ENCODE measurements around the gene RAPGEF4.

The RAPGEF4 gene

DNA sequence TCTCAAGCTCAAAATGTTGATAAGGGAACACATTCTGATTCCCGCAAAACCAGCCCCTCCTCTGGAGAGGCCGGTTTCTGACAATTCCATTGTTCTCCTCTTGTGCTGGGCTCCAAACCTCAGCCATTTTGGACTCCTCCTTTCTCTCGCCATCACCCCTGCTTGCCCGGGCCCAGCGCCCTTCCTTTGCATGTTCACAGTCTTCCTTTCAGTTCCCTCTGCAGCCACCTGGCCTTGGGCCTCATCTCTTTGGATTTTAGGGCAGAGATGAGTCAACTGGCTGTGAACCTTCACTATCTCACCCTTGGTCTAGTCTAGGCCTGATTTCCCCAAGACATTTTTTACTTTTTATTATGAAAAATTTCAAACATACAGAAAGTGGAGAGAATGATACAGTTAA, 184.1 kb downstream of the RAPGEF4 start:
- no peak for DNase-seq

GRCh38 chr2:172921532-172922236, 186.0 kb downstream of the RAPGEF4 start:
- no peak for DNase-seq

DNA sequence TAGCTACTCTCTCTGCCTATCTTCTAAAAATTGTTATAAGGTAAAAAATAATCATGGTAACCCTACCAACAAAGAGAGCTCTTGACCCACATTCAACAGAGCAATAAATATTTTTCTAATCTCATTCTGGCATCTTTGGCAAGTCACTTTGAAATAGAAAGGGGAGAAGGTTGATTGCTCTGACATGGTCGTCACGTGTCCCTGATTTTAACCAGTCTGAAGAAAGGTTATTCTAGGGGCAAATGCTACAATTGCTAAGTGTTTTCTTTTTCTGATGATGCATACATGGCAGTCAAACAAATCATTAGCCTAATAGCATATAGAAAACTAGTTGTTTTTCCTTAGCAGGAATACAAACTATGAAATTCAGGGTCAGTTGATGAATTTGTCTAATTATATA, 186.7 kb downstream of the RAPGEF4 start:
- no peak for DNase-seq

DNA sequence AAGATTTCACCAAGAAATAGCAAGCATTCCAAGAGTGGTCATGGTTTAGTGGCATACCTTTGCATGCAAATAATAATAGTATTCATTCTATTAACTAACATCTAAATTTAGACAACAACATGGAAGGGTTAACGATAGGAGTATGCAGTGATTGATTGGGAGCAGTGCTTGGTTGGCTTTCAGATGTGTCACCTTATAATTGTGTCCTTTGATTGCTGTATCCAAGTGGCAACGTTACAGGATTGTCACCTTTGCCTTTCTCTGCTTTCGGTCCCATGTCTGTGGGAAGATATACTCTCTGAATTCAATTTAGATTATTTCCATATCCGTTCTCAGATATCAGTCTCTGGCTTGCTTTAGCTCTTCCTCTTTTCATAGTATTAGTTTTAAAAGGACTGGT, 187.2 kb downstream of the RAPGEF4 start:
- DNase-seq, result no peak

DNA sequence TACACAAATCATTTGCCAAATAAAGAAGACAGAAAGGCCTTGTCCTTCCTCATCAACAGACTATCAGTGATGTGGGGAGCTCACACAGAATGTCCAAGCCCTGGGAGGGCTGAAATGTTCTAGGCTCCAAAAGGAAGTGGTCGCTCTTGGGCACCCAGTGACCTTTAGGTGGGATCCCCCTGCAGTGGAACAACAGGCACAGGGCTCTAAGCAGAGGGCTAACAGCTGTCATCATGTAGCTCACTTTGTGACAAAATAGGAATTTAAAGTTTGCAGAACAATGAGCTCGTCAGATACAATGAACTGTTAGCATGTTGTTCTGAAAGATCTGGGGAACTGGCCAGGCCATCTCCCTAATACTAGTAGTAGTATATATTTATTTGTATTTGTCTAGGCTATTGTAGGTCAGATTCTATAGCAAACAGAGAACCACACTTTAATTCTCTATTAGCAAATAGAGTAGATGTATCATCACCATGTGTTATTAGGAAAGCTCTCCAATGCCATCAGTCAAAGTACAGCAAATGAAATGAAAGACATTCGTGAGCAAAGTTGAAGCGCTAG, 188.5 kb downstream of the RAPGEF4 start:
- DNase-seq, result no peak

GRCh38 chr2:172925600-172925999, 190.0 kb downstream of the RAPGEF4 start:
- no peak for DNase-seq

DNA sequence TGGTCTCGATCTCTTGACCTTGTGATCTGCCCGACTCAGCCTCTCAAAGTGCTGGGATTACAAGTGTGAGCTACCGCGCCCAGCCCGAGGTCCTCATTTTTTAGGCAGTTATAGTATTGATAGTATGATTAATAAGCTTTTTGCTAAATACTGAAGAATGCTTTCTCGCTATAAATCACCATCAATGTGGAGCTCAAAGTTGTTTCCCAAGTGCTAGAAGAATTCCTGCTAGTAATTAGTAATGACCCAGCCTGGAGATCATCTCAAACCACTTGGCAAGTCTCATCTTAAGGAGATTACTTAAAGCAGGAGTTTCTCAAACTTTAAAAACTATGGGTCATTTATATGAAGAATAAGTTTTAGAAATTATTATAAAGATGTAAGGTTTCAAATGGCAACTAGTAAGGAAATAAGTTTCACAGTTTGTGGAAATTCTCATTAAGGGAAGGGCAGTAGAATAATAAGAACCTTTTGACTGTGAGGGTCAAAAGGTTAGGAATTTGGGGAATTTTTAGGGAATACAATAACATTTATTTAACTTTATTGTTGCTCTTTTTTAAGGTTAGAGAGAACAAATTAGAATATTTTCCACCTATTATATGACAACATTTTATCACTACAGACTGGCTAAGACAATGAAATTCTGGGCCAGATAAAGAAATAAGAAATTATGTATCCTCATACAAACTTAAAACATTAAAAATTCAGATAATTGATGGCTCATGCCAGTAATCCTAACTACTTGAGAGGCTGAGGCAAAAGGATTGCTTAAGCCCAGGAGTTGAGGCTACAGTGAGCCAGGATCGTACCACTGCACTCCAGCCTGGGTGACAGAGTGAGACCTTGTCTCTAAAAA, 191.4 kb downstream of the RAPGEF4 start:
- no peak for DNase-seq

DNA sequence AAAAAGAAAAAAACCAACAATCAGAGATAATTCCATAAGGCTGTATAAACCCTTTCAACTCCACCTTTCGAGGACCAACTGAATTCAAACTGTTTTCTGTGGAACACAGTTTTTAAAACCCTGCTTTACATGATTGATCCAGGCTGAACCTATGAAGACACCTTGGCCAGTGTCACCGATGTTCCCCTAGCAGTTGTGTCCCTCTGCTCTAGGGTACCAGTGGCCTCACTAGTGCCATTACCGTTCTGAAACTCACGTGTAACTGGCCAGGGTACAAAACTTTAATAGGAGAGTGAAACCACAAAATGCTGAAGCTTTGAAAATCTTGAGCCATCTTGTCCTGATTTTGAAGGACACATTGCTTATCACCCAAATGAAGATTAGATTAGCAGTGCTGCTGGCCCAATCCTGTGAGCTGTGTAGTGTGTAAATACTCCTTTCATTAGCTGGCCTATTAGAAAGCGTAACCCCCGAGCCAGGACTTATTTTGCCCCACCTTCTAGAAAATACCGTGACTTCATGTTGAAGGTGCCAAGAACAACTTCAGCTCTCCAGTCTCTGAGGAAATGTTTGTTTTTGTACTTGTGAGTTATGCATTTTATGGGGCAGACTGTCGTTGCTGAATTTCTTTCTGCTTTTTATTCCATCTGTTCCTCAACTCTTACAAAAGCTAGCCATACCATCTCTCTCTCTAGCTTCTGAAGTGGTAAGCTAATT, 192.2 kb downstream of the RAPGEF4 start:
- no peak for DNase-seq

DNA sequence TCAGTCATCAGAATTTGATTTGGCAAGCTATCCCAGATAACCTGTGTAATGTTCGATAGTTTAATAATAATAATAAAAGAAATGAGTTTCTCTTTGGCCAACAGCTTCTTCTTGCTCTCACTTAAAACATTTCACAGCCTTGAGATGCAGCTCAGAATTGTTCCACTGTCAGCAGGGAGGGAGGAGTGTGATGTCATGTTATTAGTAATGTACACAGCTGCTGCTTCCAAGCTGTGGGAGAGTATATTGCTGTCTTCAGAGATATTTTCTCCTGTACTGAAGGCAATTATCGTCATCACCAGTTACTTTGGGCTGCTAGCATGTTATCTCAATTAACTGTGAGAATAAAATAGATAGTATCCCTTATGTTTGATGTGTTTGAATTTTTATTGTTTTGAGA, 193.1 kb downstream of the RAPGEF4 start:
- no peak for DNase-seq

- DNase-seq, result no peak
Measured at GRCh38 chr2:172929644-172930043, 194.0 kb downstream of the RAPGEF4 start.

DNA sequence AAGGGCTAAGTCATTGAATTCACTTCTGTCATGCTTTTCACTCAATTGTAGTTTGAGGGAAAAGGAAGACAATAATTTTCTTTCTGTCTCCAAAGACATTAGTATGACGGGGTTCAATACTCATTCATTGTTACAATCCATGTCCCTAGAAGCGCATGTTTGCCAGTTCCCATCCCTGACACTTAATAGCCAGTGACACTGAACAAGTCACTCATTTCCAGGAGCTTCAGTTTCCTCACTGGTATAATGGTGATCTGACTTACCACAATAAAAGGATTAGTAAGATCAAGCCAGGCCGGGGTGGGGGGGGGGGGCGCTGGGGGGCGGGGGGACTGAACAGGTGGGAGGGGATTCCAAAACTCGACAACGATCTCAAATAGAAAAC, 195.2 kb downstream of the RAPGEF4 start:
- no peak for DNase-seq

DNA sequence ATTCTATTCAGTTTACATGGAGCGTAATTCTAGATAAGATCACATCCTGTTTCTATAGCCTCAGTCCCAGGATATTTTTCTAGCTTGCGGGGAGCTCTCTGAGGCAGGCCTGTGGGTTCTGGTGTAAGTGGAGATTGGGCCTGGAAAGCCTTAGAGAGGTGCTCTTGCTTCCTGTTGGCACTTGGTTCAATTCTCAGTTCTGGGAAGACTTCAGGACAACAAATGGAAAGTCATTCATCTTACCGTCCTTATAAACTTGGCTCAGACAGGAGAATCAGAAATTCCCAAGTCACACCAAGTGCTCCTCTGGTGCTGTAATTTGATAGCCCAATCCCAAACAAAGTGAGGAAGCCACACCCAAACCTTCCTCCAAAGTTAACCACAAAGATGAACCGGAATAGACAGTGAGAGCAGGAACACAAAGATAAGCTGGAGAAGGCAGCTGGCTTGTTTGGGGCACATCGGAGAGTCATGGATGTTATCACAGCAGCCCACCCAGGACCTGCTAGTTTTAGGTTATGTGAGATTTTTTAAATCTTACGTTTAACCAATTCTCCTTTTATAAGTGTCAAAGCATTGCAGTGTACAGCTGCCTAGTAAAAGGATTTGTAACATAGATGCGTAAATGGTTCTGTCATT, 195.7 kb downstream of the RAPGEF4 start:
- no peak for DNase-seq

- peak; percentile 66 for DNase-seq
Measured at GRCh38 chr2:172931918-172932520, 196.4 kb downstream of the RAPGEF4 start.

DNA sequence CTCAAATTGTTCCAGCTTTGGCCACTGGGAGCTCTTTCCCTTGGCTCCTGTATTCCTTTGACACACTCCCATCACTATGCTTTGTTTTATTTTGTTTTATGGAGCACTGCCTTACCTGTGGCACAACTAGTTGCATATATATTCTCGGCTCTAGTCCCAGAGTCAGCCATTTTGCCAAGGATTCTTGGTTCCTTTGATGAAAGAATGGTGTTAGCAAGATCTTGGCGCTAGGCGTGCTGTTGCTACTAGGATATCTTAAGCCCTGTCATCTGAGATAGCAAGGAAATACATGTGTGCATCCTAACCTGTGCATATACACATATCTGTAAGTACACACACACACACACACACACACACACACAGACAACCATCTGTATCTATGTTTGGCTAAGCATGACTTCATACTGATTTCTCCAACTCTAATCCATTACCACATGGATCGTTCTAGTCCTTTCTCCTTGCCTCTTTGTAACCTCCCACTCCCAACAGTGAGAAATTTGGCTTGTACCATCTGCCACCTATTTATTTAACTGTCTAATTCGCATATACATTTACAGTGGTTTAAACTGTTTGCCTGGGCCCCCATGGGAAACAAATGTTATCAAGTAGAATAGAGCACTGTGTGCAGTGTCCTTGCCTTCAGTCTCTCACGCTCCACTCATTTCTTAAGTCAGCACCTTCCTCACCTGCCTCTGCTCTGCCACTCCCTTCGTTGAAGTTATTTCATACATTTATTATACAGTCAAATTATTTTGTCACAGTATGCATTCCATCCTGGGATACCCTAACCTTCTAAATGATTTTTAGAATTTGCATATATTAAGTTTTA, 202.5 kb downstream of the RAPGEF4 start:
- no peak for DNase-seq

- no peak for DNase-seq
Measured at GRCh38 chr2:172938713-172939375, 203.2 kb downstream of the RAPGEF4 start.

DNA sequence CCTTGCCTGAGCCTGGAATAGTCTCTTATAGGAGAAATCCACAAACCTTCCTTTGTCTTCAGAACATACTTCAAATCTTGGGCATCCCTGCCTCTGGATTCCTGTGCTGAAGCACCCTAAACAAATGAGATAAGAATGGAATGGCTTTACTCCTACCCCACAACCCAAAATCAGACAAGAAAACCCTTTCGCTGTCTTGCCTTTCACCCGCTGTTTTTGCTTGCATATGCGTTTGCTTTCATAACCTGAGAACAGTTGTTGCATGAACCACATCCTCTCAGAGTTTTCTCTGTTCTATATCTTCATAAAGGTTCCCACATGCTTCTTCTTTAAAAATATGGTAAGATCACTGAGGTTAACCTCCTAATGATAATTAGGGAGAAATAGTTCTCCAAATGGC, 207.9 kb downstream of the RAPGEF4 start:
- no peak for DNase-seq

DNA sequence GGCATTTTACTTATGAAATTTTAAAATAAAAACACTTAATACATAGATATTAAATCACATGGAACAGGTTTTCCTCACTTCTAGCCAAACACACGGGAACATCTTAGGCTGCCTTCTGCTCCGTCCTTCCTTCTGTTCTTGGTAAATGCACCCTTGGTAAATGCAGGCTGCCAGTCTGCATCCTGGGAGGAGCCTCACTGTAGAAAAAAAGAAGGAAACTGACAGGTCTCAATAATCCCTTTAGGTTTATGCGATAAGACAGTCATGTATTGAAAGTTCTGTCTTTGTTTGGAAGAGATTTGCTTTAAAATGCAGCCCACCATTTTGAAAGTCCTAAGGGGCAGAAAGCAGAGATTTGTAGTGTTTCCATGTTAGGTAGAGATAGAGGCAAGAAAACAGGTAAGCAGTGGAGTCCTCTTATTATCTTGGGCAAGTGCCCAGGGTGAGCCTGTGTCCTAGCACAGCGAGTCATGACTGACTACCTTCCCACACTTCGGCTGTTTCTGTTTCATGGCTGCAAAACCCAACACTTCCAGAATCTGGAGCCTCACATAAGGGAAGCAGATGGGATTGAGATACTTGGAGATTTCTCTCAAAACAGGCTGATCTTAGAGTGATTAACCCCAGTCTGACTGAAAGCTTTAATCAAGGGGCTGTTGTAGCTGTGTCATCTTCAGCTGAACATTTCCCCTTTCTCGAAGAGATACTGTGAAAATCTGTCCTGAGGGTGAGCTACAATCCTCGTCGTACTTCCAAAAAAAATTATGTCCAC, 208.6 kb downstream of the RAPGEF4 start:
- DNase-seq, result no peak

DNA sequence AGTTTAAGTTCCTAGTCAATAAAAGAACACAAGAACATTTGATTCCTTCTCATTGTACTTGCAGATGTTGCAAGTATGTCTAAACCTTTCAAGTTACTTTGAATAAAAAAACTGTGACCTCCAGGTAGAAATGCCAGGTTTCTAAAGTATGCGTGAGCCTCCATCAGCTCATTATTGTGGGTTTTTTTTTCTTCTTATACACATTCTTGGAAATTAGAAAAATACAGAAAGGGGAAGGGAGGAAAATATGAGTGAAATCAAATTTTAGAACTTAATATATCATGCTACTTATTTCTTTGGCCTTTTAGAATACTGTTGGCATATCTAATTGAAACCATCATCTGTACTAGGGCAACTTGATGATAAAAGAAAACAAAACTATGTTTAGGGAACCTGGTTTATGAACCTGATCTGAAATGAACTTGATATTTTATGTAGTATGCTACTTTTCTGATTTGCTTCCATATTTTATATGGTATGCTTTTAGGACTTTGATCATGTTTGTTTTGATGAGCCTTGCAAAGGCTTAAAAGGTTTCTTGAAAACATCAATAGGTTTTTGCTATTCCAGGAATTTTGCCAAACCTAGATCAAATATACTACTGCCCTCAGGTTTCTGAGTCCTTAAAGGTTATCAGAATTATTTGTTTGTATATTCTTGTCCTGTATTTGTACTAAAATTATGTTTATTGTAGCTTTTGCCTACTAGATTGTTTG, 209.3 kb downstream of the RAPGEF4 start:
- no peak for DNase-seq

DNA sequence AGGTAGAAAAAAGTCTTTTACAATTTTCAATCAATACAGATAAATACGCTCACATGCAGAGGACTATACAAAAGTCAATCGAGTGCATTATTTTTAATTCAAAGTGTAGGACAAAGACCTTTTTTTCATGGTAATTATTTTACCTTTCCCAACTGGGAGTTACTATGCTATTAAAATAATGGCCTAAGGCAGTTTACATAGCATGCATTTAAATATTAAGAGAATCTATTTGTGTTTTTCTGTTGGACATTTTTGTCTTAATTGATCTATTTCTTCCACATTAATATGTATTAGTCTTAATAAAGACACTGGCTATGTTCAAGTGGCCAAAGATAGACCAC, 209.8 kb downstream of the RAPGEF4 start:
- no peak for DNase-seq

All from stimulated activated CD4-positive, alpha-beta T cell treated with anti-CD3 and anti-CD28 coated beads, Interleukin-4, amount 100 ng/mL, for 1 hour (primary cell).